WTC11 (cell line): Measurements from ENCODE around the gene IFI44. TPM values are rescaled to one million over a fixed set of nuclear protein-coding genes. Genes with fewer than 3 reads are reported as not detected.

Source experiments
- ATAC-seq: fragments of 200-7000 bp; cut with Tn5 transposase; 2 replicates; pipeline ENCODE4 v1.10.0; 2021; ENCODE audit warnings: mild to moderate bottlenecking, moderate library complexity
- CTCF ChIA-PET: fragments of 300-600 bp; sonication (Branson Sonifier 250); formaldehyde crosslinking; loops from one replicate; lab custom pipeline; 2021; ENCODE audit warnings: antibody characterized with exemption; lab: Charles Lee
- POLR2A ChIA-PET: fragments of 350-600 bp; sonication (Branson Sonifier 250); formaldehyde crosslinking; loops from one replicate; lab custom pipeline; 2021; ENCODE audit warnings: antibody characterized with exemption; lab: Charles Lee
- DNase-seq: peaks from one replicate; pipeline ENCODE4 v3.0.0; 2021; ENCODE audit warnings: low spot score
- H3K27ac Mint-ChIP-seq: 2 replicates; pipeline ENCODE4 v1.8.0; 2021; ENCODE audit warnings: mixed read lengths
- H3K27me3 Mint-ChIP-seq: 2 replicates; pipeline ENCODE4 v1.8.0; 2021; ENCODE audit warnings: low read depth, mild to moderate bottlenecking, moderate library complexity, mixed read lengths
- H3K36me3 Mint-ChIP-seq: 2 replicates; pipeline ENCODE4 v1.8.0; 2021; ENCODE audit warnings: mixed read lengths
- H3K4me1 Mint-ChIP-seq: 2 replicates; pipeline ENCODE4 v1.8.0; 2022; ENCODE audit warnings: mixed read lengths
- H3K4me3 Mint-ChIP-seq: 2 replicates; pipeline ENCODE4 v1.8.0; 2021; ENCODE audit warnings: mild to moderate bottlenecking, moderate library complexity, mixed read lengths
- H3K9me3 Mint-ChIP-seq: 2 replicates; pipeline ENCODE4 v1.8.0; 2021; ENCODE audit warnings: mixed read lengths
- AR ChIP-seq: fragments of 250-450 bp; sonication (Bioruptor Pico); IDR thresholded peaks from 2 replicates; pipeline ENCODE4 v1.9.0; 2021; ENCODE audit warnings: mild to moderate bottlenecking
- ARID4B ChIP-seq: sonication (generic); formaldehyde crosslinking; IDR thresholded peaks from 2 replicates; pipeline ENCODE4 v1.8.0; 2023; ENCODE audit warnings: missing genetic modification reagents, mild to moderate bottlenecking, borderline replicate concordance
- CBFB ChIP-seq: sonication (generic); formaldehyde crosslinking; IDR thresholded peaks from 2 replicates; pipeline ENCODE4 v1.8.1; 2022; ENCODE audit warnings: mild to moderate bottlenecking, low read depth, missing genetic modification reagents
- CREB1 ChIP-seq: sonication (generic); formaldehyde crosslinking; IDR thresholded peaks from 2 replicates; pipeline ENCODE4 v1.8.0; 2023; ENCODE audit warnings: mild to moderate bottlenecking, missing genetic modification reagents
- E2F5 ChIP-seq: sonication (generic); formaldehyde crosslinking; IDR thresholded peaks from 2 replicates; pipeline ENCODE4 v1.8.1; 2022; ENCODE audit warnings: mild to moderate bottlenecking, moderate library complexity, missing genetic modification reagents
- FOXP1 ChIP-seq: sonication (generic); formaldehyde crosslinking; IDR thresholded peaks from 2 replicates; pipeline ENCODE4 v1.8.0; 2022; ENCODE audit warnings: missing genetic modification reagents, mild to moderate bottlenecking, moderate library complexity, borderline replicate concordance
- JAZF1 ChIP-seq: fragments of 250-450 bp; sonication (Bioruptor Pico); IDR thresholded peaks from 2 replicates; pipeline ENCODE4 v1.9.0; 2021; ENCODE audit warnings: moderate library complexity, mild to moderate bottlenecking, inconsistent platforms
- JUN ChIP-seq: sonication (generic); formaldehyde crosslinking; IDR thresholded peaks from 2 replicates; pipeline ENCODE4 v1.8.0; 2023; ENCODE audit warnings: mild to moderate bottlenecking, missing genetic modification reagents
- KAT7 ChIP-seq: sonication (generic); formaldehyde crosslinking; IDR thresholded peaks from 2 replicates; pipeline ENCODE4 v1.8.1; 2023; ENCODE audit warnings: missing genetic modification reagents, mild to moderate bottlenecking, borderline replicate concordance
- NFE2L1 ChIP-seq: sonication (generic); formaldehyde crosslinking; IDR thresholded peaks from 2 replicates; pipeline ENCODE4 v1.8.1; 2023; ENCODE audit warnings: missing genetic modification reagents
- NR1H2 ChIP-seq: sonication (generic); formaldehyde crosslinking; IDR thresholded peaks from 2 replicates; pipeline ENCODE4 v1.9.0; 2021; ENCODE audit warnings: mild to moderate bottlenecking, moderate library complexity, missing genetic modification reagents
- TCF7 ChIP-seq: sonication (generic); formaldehyde crosslinking; IDR thresholded peaks from 2 replicates; pipeline ENCODE4 v1.8.0; 2022; ENCODE audit warnings: mild to moderate bottlenecking, low read depth, missing genetic modification reagents, moderate library complexity
- TP53 ChIP-seq: sonication (generic); formaldehyde crosslinking; IDR thresholded peaks from 2 replicates; pipeline ENCODE4 v1.8.1; 2023; ENCODE audit warnings: mild to moderate bottlenecking, missing genetic modification reagents
- ZSCAN18 ChIP-seq: fragments of 250-450 bp; sonication (Bioruptor Pico); IDR thresholded peaks from 2 replicates; pipeline ENCODE4 v2.1.2; 2022; ENCODE audit warnings: mild to moderate bottlenecking, moderate library complexity
- total RNA-seq: library from RNA; stranded (reverse); gene quantifications from 3 replicates; pipeline ENCODE4 v1.2.3, GENCODE V29; 2021
- TF ChIP-seq, protein P1 (sequence below): sonication (generic); formaldehyde crosslinking; IDR thresholded peaks from 2 replicates; pipeline ENCODE4 v1.8.0; 2022; ENCODE audit warnings: mild to moderate bottlenecking, missing genetic modification reagents
- TF ChIP-seq, protein P2 (sequence below): fragments of 250-450 bp; sonication (Bioruptor Pico); IDR thresholded peaks from 2 replicates; pipeline ENCODE4 v1.9.0; 2021; ENCODE audit warnings: moderate library complexity, mild to moderate bottlenecking, inconsistent platforms, borderline replicate concordance
- TF ChIP-seq, protein P3 (sequence below): sonication (generic); formaldehyde crosslinking; IDR thresholded peaks from 2 replicates; pipeline ENCODE4 v1.8.0; 2022; ENCODE audit warnings: mild to moderate bottlenecking, missing genetic modification reagents
- TF ChIP-seq, protein P4 (sequence below): sonication (generic); formaldehyde crosslinking; IDR thresholded peaks from 2 replicates; pipeline ENCODE4 v1.8.1; 2022; ENCODE audit warnings: mild to moderate bottlenecking, missing genetic modification reagents, moderate library complexity, borderline replicate concordance
- TF ChIP-seq, protein P5 (sequence below): sonication (generic); formaldehyde crosslinking; IDR thresholded peaks from 2 replicates; pipeline ENCODE4 v1.8.0; 2022; ENCODE audit warnings: mild to moderate bottlenecking, missing genetic modification reagents

Gene IFI44
- total RNA-seq, 1 experiment from 2014 or later, result 0.15 TPM

DNA sequence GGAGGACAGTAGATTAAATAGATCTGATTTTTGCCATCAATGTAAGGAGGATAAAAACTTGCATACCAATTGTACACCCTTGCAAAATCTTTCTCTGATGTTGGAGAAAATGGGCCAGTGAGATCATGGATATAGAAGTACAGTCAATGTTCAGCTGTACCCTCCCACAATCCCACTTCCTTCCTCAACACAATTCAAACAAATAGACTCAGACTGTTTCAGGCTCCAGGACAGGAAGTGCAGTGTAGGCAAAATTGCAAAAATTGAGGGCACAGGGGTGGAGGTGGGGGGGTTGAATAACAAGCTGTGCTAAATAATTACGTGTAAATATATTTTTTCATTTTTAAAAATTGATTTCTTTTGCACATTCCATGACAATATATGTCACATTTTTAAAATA lies 3.9 kb upstream of the IFI44 start:
- Mint-ChIP-seq H3K36me3 (peaks cover 7% of the 10 kb centered on the region), H3K27ac (no peak overlapping the region), H3K4me3 (no peak overlapping the region), H3K27me3 (peaks cover 3% of the 10 kb centered on the region; the same call in 1 of the 2 replicates), H3K4me1 (no peaks in the 10 kb centered on the region), H3K9me3 (peaks cover 53% of the 10 kb centered on the region)
- no peak for DNase-seq
- TF ChIP-seq KAT7 (CRISPR knock-in tag) (no peak), AR (no peak), JAZF1 (CRISPR knock-in tag) (no peak), FOXP1 (no peak), E2F5 (CRISPR knock-in tag) (no peak), TP53 (CRISPR knock-in tag) (no peak), CBFB (no peak), NR1H2 (CRISPR knock-in tag) (no peak), JUN (no peak), TCF7 (CRISPR knock-in tag) (no peak), CREB1 (no peak), NFE2L1 (CRISPR knock-in tag) (no peak), ARID4B (no peak), ZSCAN18 (CRISPR knock-in tag) (no peak)
- TF ChIP-seq, protein P1, sequence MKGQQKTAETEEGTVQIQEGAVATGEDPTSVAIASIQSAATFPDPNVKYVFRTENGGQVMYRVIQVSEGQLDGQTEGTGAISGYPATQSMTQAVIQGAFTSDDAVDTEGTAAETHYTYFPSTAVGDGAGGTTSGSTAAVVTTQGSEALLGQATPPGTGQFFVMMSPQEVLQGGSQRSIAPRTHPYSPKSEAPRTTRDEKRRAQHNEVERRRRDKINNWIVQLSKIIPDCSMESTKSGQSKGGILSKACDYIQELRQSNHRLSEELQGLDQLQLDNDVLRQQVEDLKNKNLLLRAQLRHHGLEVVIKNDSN, result no peak
- TF ChIP-seq, protein P2, sequence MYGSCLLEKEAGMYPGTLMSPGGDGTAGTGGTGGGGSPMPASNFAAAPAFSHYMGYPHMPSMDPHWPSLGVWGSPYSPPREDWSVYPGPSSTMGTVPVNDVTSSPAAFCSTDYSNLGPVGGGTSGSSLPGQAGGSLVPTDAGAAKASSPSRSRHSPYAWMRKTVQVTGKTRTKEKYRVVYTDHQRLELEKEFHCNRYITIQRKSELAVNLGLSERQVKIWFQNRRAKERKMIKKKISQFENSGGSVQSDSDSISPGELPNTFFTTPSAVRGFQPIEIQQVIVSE (CRISPR knock-in tag), result no peak
- TF ChIP-seq, protein P3, sequence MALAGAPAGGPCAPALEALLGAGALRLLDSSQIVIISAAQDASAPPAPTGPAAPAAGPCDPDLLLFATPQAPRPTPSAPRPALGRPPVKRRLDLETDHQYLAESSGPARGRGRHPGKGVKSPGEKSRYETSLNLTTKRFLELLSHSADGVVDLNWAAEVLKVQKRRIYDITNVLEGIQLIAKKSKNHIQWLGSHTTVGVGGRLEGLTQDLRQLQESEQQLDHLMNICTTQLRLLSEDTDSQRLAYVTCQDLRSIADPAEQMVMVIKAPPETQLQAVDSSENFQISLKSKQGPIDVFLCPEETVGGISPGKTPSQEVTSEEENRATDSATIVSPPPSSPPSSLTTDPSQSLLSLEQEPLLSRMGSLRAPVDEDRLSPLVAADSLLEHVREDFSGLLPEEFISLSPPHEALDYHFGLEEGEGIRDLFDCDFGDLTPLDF (CRISPR knock-in tag), result no peak
- TF ChIP-seq, protein P4, sequence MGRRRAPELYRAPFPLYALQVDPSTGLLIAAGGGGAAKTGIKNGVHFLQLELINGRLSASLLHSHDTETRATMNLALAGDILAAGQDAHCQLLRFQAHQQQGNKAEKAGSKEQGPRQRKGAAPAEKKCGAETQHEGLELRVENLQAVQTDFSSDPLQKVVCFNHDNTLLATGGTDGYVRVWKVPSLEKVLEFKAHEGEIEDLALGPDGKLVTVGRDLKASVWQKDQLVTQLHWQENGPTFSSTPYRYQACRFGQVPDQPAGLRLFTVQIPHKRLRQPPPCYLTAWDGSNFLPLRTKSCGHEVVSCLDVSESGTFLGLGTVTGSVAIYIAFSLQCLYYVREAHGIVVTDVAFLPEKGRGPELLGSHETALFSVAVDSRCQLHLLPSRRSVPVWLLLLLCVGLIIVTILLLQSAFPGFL (CRISPR knock-in tag), result no peak
- TF ChIP-seq, protein P5, sequence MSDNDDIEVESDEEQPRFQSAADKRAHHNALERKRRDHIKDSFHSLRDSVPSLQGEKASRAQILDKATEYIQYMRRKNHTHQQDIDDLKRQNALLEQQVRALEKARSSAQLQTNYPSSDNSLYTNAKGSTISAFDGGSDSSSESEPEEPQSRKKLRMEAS (CRISPR knock-in tag), result no peak
- ATAC-seq, result no peak
- ChIA-PET POLR2A (no interaction called here), CTCF (no interaction called here)
